OCI-M2 (cell line): ENCODE measurements around the gene OARD1.
"Not testable (repeated sequence)": the region's sequence is repeated elsewhere in the genome, so short reads cannot be mapped to it uniquely, and the experiment has no call there.

Experiments used
- DNase-seq: peaks from one replicate; lab custom pipeline; 2025; ENCODE audit not compliant: unreplicated experiment; lab: John Stamatoyannopoulos, UW

Gene OARD1

GRCh38 chr6:41028561-41029412 lies 43.4 kb downstream of the OARD1 start:
- no peak for DNase-seq

- DNase-seq, result no peak
Measured at GRCh38 chr6:41027799-41028560, 44.2 kb downstream of the OARD1 start.

GRCh38 chr6:41027241-41027640 lies 44.9 kb downstream of the OARD1 start:
- DNase-seq, result no peak

GRCh38 chr6:41025966-41026530 lies 46.1 kb downstream of the OARD1 start:
- no peak for DNase-seq

- DNase-seq, result no peak
Measured at GRCh38 chr6:41023114-41023513, 49.0 kb downstream of the OARD1 start.

GRCh38 chr6:41022294-41022693 lies 49.9 kb downstream of the OARD1 start:
- DNase-seq, result no peak

- DNase-seq, result no peak
Measured at GRCh38 chr6:41021832-41022231, 50.3 kb downstream of the OARD1 start.

GRCh38 chr6:41017663-41018062 lies 54.5 kb downstream of the OARD1 start:
- no peak for DNase-seq

- not testable (repeated sequence) for DNase-seq
Measured at GRCh38 chr6:41015860-41016259, 56.3 kb downstream of the OARD1 start.

GRCh38 chr6:41014780-41015179 lies 57.4 kb downstream of the OARD1 start:
- no peak for DNase-seq
